D721Med (cell line): ENCODE data around the gene EFHB.

Experiments
- DNase-seq: peaks from one replicate; pipeline ENCODE4 v3.0.0; 2011; ENCODE audit warnings: low spot score; ENCODE audit not compliant: insufficient read length
- FAIRE-seq: peaks from 2 replicates; lab custom pipeline; 2011; peaks lifted over from hg19 to GRCh38; lab: Jason Lieb, UNC
- TF ChIP-seq, protein P1 (sequence below): IDR thresholded peaks from 2 replicates; pipeline ENCODE4 v1.5.1; 2012; ENCODE audit warnings: mild to moderate bottlenecking, control low read depth; ENCODE audit not compliant: insufficient read depth; ENCODE audit errors: missing control alignments

The EFHB gene, protein sequence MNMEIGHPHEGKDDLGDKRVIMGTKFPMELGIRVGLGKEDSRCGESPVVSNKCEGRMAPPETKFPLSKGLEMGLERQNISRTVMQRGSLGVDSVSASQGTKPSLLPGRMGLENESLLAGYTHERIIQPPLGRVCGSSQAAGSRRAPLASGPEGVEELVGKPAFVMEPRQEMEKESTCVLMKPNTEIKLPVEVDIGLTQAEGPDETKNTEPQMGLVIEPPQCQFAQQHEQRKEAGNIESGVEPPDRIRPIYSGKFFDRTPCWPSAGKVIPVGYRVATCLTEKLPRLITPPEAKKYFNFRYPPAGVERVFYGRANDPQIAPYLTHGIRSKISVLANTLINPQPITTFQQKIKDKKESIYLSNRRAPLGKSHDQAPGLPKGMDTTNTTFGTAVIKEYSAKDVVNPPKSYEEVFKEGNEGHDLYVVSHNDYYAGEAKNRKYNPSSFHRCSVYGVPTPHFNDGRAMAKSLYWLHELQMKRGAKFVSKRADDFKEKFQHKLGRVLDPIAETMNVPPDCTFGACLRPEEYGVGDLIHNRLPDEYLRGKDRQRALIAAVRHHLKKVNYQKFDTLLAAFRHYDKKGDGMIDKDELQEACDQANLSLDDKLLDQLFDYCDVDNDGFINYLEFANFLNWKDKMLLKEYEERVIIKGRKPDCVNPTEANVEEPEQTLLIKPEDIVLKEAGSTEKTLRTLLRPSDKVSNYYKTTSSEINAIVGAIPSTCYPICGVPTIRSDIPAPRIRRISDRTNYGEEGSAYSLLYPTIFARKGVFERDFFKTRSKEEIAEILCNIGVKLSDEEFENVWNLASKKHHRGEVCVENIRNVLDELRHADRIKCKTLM

DNA sequence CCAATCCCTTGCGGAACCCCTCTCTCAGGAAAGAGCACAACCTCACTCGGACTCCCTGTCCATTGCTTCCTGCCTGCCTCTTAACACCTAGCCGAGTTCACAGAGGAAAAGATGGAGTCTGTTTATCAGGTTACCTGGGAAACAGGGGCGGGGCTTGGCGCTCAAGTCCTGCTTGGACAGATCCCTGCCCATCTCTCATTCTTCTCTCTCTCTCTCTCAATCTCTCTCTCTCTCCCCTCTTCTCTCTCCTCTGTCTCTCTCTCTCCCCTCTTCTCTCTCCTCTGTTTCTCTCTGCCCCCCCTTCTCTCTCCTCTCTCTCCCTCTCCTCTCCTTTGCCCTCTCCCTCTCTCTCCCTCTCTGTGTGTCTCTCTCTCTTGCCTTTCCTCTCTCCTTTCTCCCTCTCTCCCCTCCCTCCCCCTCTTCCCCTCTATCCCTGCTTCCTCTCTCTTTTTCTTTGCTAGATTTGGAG lies at the start of gene EFHB:
Gene EFHB, minus strand, starts transcription at position 120 of the 469 bp plus-strand sequence. CDS start 199 bp downstream, outside the sequence.
- DNase-seq (no peak), FAIRE-seq (no peak)
- TF ChIP-seq, protein P1, sequence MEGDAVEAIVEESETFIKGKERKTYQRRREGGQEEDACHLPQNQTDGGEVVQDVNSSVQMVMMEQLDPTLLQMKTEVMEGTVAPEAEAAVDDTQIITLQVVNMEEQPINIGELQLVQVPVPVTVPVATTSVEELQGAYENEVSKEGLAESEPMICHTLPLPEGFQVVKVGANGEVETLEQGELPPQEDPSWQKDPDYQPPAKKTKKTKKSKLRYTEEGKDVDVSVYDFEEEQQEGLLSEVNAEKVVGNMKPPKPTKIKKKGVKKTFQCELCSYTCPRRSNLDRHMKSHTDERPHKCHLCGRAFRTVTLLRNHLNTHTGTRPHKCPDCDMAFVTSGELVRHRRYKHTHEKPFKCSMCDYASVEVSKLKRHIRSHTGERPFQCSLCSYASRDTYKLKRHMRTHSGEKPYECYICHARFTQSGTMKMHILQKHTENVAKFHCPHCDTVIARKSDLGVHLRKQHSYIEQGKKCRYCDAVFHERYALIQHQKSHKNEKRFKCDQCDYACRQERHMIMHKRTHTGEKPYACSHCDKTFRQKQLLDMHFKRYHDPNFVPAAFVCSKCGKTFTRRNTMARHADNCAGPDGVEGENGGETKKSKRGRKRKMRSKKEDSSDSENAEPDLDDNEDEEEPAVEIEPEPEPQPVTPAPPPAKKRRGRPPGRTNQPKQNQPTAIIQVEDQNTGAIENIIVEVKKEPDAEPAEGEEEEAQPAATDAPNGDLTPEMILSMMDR: no peak

DNA sequence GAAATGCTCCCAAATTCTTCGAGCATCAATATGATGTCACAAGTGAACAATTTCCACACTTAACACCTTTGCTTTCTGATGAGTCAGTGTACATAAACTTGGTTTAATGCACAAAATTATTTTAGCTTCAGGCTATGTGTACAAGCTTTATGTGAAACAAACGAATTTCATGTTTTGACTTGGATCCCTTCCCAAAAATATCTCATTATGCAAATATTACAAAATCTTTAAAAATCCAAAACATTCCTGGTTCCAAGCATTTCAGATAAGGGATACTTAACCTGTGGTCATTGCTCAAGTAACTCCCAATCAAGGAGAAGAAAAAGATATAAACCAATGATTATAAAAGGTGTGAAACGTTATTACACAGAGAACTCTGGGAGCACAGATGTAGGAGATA lies 38.0 kb upstream of the EFHB start:
- DNase-seq: no peak
- no peak for FAIRE-seq
- TF ChIP-seq, protein P1: no peak

DNA sequence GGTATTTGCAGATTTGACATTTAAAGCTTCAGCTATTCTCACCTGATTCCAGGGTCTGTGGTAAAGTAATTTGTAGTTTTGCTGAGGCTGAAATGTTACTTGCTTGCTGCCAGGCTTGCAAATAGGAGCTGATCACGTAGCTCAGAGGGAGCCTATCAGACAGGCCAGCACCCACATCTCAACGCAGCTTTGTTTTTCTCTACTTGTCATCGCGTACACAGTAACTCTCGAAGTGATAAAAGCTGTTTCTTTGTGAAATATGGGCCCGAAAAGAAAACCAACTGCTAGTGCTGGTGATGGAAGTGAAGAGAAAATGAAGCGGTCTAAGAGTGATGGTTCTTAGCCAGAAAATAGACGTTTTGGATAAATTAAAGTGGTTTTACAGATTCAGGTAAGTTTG lies 36.3 kb upstream of the EFHB start:
- FAIRE-seq (no peak), DNase-seq (no peak)
- TF ChIP-seq, protein P1: no peak

DNA sequence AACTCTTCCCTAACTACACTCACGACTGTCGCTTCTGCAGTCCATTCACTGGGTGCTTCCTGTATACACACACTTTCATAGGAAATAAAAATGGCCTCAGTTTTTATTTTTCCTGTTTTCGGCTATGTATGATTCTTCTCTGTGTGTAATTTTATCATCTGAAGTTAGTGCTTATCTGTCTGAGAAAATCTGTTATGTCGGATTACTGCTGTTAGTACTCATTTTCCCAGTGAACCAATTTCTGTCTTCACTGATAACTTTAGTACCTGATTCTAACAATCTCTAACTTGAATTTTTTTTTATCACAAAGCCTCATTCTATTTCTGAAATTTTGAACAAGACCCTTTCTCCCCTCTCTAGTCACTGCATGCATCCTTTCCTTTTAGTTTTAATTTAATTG lies 33.8 kb upstream of the EFHB start:
- TF ChIP-seq, protein P1: no peak
- no peak for DNase-seq
- FAIRE-seq: no peak

DNA sequence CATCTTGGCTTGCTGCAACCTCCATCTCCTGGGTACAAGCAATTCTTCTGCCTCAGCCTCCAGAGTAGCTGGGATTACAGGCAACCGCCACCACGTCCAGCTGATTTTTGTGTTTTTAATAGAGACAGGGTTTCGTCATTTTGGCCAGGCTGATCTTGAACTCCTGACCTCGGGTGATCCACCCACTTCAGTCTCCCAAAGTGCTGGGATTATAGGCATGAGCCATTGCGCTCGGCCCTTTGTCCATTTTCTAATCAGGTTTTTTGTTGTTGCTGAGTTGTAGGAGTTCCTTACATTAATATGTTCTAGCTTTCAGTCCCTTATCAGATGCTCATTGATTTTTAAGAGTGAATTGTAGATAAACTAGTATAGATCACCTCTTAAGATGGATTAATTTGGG lies 33.2 kb upstream of the EFHB start:
- TF ChIP-seq, protein P1: no peak
- FAIRE-seq (no peak), DNase-seq (no peak)

DNA sequence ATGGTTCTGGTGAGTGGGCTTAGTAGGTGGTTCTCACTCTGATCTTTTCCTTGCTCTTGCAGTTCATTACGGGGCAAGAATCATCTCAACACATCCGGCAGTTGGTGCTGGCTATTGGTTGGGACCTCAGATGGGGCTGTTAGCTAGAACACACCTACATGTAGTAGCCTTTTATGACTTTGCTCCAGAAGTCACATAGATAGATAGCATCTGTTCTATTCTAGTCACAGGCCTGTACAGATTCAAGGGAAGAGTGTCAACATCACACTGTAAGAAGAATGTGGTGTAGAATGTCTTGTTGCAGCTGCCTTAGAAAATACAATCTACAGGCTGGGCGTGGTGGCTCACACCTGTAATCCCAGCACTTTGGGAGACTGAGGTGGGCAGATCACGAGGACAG lies 27.9 kb upstream of the EFHB start:
- FAIRE-seq (no peak), DNase-seq (no peak)
- TF ChIP-seq, protein P1: no peak
